ENCODE results near the gene TMEM131. TPM values are rescaled to one million over a fixed set of nuclear protein-coding genes. Genes with fewer than 3 reads are reported as not detected.

TMEM131 gene
- polyA plus RNA-seq, 10 donors: 37.2 to 58.2 (median 44.1) TPM

- DNase-seq: no peak
These were observed 270.6 kb downstream of the TMEM131 start for GRCh38 chr2:97724946-97725688.

- DNase-seq: no peak
These were observed 271.2 kb downstream of the TMEM131 start for GRCh38 chr2:97724501-97724900.

- no peak for DNase-seq
These were observed 271.7 kb downstream of the TMEM131 start for GRCh38 chr2:97724073-97724410.

GRCh38 chr2:97723156-97724072 lies 272.3 kb downstream of the TMEM131 start:
- no peak for DNase-seq

- DNase-seq: no peak
These were observed 273.5 kb downstream of the TMEM131 start for GRCh38 chr2:97722227-97722626.

- DNase-seq: no peak
These were observed 275.0 kb downstream of the TMEM131 start for GRCh38 chr2:97720746-97721145.

GRCh38 chr2:97719362-97720155 lies 276.2 kb downstream of the TMEM131 start:
- DNase-seq: no peak

GRCh38 chr2:97718942-97719341 lies 276.8 kb downstream of the TMEM131 start:
- DNase-seq: no peak

- no peak for DNase-seq
These were observed 277.5 kb downstream of the TMEM131 start for GRCh38 chr2:97718051-97718882.

GRCh38 chr2:97717613-97717995 lies 278.1 kb downstream of the TMEM131 start:
- no peak for DNase-seq

- DNase-seq: no peak
These were observed 278.8 kb downstream of the TMEM131 start for GRCh38 chr2:97716695-97717612.

GRCh38 chr2:97715951-97716694 lies 279.6 kb downstream of the TMEM131 start:
- no peak for DNase-seq

- DNase-seq: no peak
These were observed 280.6 kb downstream of the TMEM131 start for GRCh38 chr2:97714950-97715652.

- DNase-seq: no peak
These were observed 281.4 kb downstream of the TMEM131 start for GRCh38 chr2:97714084-97714949.

- DNase-seq: no peak
These were observed 282.3 kb downstream of the TMEM131 start, which contains the start of gene ZAP70 for GRCh38 chr2:97713296-97714083. TSS of gene ZAP70 (plus strand) at chr2:97713576. CDS start at chr2:97724037, 10,461 bp downstream.

GRCh38 chr2:97712693-97713295 lies 283.0 kb downstream of the TMEM131 start:
- no peak for DNase-seq

Measured in muscle of back (tissue), 11 donors.